ENCODE results near the gene THEMIS2. TPM values are rescaled to one million over a fixed set of nuclear protein-coding genes. Genes with fewer than 3 reads are reported as not detected.

The THEMIS2 gene
- total and polyA plus RNA-seq, 2 of the 13 experiments (the other 11 are each of a cell fraction or from before 2014, with no cell fraction given) = 0.38 to 1.5 TPM

DNA sequence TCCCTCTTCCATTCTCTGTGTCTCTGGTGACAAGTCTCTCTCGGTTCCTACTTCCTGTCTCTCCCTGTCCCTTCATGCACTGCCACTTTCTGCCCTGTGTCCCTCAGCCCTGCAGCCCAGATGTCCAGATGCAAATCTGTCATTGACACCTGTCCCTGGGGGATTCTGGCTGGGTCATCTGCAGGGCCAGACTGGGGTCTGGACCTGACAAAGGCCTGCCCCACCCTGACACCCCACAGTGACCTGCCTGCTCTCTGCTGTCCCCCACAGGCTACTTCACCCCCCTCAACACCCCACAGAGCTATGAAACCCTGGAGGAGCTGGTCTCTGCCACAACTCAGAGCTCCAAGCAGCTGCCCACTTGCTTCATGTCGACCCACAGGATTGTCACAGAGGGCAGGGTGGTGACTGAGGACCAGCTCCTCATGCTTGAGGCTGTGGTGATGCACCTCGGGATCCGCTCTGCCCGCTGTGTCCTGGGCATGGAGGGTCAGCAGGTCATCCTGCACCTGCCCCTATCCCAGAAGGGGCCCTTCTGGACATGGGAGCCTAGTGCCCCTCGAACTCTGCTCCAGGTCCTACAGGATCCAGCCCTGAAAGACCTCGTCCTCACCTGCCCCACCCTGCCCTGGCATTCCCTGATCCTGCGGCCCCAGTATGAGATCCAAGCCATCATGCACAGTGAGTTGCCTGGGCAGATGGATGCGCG, 7.2 kb downstream of the THEMIS2 start (continued):
- TF ChIP-seq, protein P1, sequence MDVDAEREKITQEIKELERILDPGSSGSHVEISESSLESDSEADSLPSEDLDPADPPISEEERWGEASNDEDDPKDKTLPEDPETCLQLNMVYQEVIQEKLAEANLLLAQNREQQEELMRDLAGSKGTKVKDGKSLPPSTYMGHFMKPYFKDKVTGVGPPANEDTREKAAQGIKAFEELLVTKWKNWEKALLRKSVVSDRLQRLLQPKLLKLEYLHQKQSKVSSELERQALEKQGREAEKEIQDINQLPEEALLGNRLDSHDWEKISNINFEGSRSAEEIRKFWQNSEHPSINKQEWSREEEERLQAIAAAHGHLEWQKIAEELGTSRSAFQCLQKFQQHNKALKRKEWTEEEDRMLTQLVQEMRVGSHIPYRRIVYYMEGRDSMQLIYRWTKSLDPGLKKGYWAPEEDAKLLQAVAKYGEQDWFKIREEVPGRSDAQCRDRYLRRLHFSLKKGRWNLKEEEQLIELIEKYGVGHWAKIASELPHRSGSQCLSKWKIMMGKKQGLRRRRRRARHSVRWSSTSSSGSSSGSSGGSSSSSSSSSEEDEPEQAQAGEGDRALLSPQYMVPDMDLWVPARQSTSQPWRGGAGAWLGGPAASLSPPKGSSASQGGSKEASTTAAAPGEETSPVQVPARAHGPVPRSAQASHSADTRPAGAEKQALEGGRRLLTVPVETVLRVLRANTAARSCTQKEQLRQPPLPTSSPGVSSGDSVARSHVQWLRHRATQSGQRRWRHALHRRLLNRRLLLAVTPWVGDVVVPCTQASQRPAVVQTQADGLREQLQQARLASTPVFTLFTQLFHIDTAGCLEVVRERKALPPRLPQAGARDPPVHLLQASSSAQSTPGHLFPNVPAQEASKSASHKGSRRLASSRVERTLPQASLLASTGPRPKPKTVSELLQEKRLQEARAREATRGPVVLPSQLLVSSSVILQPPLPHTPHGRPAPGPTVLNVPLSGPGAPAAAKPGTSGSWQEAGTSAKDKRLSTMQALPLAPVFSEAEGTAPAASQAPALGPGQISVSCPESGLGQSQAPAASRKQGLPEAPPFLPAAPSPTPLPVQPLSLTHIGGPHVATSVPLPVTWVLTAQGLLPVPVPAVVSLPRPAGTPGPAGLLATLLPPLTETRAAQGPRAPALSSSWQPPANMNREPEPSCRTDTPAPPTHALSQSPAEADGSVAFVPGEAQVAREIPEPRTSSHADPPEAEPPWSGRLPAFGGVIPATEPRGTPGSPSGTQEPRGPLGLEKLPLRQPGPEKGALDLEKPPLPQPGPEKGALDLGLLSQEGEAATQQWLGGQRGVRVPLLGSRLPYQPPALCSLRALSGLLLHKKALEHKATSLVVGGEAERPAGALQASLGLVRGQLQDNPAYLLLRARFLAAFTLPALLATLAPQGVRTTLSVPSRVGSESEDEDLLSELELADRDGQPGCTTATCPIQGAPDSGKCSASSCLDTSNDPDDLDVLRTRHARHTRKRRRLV (CRISPR knock-in tag; IDR thresholded peaks at IDR 0.05) = no peak
- TF ChIP-seq NCOA1 (CRISPR knock-in tag; IDR thresholded peaks at IDR 0.05) (no peak), ZNF510 (CRISPR knock-in tag; IDR thresholded peaks at IDR 0.05; ENCODE audit: low read depth) (no peak), ZMYM4 (CRISPR knock-in tag; IDR thresholded peaks at IDR 0.05) (no peak), HNF4A (CRISPR knock-in tag; IDR thresholded peaks at IDR 0.05) (no peak), ISL2 (CRISPR knock-in tag; IDR thresholded peaks at IDR 0.05) (no peak), NFE2L2 (IDR thresholded peaks at IDR 0.05; ENCODE audit: low read length) (no peak)
- TF ChIP-seq, protein P2, sequence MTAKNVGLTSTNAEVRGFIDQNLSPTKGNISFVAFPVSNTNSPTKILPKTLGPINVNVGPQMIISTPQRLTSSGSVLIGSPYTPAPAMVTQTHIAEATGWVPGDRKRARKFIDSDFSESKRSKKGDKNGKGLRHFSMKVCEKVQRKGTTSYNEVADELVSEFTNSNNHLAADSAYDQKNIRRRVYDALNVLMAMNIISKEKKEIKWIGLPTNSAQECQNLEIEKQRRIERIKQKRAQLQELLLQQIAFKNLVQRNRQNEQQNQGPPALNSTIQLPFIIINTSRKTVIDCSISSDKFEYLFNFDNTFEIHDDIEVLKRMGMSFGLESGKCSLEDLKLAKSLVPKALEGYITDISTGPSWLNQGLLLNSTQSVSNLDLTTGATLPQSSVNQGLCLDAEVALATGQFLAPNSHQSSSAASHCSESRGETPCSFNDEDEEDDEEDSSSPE (CRISPR knock-in tag; IDR thresholded peaks at IDR 0.05) = no peak
- TF ChIP-seq, protein P3, sequence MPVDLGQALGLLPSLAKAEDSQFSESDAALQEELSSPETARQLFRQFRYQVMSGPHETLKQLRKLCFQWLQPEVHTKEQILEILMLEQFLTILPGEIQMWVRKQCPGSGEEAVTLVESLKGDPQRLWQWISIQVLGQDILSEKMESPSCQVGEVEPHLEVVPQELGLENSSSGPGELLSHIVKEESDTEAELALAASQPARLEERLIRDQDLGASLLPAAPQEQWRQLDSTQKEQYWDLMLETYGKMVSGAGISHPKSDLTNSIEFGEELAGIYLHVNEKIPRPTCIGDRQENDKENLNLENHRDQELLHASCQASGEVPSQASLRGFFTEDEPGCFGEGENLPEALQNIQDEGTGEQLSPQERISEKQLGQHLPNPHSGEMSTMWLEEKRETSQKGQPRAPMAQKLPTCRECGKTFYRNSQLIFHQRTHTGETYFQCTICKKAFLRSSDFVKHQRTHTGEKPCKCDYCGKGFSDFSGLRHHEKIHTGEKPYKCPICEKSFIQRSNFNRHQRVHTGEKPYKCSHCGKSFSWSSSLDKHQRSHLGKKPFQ (CRISPR knock-in tag; IDR thresholded peaks at IDR 0.05; ENCODE audit: insufficient replicate concordance) = no peak

All from HepG2 (cell line).